H1 (cell line): ENCODE results near the gene RELT.

ENCODE experiments used
- BCL11A ChIP-seq, 2 experiments: IDR thresholded peaks; one replicate each; pipeline ENCODE4 v1.6.1; 2011; ENCODE audit warnings: low read depth in 2 of 2, low read length in 2 of 2, mild to moderate bottlenecking in 2 of 2
- BRCA1 ChIP-seq: IDR thresholded peaks from 2 replicates; pipeline ENCODE4 v1.6.1; 2012; ENCODE audit warnings: low read depth, low read length, improper control_type of control experiment
- CREB1 ChIP-seq: IDR thresholded peaks from 2 replicates; pipeline ENCODE4 v1.6.1; 2012; ENCODE audit warnings: inconsistent platforms
- JUND ChIP-seq: IDR thresholded peaks from 2 replicates; pipeline ENCODE4 v1.6.1; 2011; ENCODE audit warnings: mild to moderate bottlenecking, improper control_type of control experiment, low read length
- POLR2A ChIP-seq, 2 experiments: IDR thresholded peaks; 1 replicate in 1 of 2; 2 replicates in 1 of 2; pipeline ENCODE4 v1.6.1; 2011; ENCODE audit warnings: low read depth in 2 of 2, low read length in 2 of 2, mild to moderate bottlenecking in 2 of 2; ENCODE audit errors: control extremely low read depth in 1 of 2
- POLR2AphosphoS5 ChIP-seq: IDR thresholded peaks from 2 replicates; pipeline ENCODE4 v1.6.1; 2011; ENCODE audit warnings: low read depth, low read length
- RAD21 ChIP-seq, 2 experiments: IDR thresholded peaks in 1 of 2; conservative IDR thresholded peaks in 1 of 2; 2 replicates each; pipeline ENCODE4 v1.6.1; 2011; ENCODE audit warnings: low read depth in 2 of 2, low read length in 2 of 2, improper control_type of control experiment in 1 of 2, inconsistent platforms in 1 of 2, mild to moderate bottlenecking in 1 of 2, moderate library complexity in 1 of 2
- RBBP5 ChIP-seq: IDR thresholded peaks from 2 replicates; pipeline ENCODE4 v1.7.1; 2012; ENCODE audit warnings: low read depth, mild to moderate bottlenecking, inconsistent platforms, low read length, moderate library complexity, borderline replicate concordance
- RXRA ChIP-seq: IDR thresholded peaks from 2 replicates; pipeline ENCODE4 v1.6.1; 2011; ENCODE audit warnings: low read depth, mild to moderate bottlenecking, low read length, moderate library complexity; ENCODE audit not compliant: insufficient read depth
- SIN3A ChIP-seq, 2 experiments: IDR thresholded peaks in 1 of 2; conservative IDR thresholded peaks in 1 of 2; 2 replicates each; pipeline ENCODE4 v1.6.1; 2011 to 2012; ENCODE audit warnings: low read length in 2 of 2, improper control_type of control experiment in 1 of 2, low read depth in 1 of 2, mild to moderate bottlenecking in 1 of 2
- SRF ChIP-seq: IDR thresholded peaks from 2 replicates; pipeline ENCODE4 v1.6.1; 2011; ENCODE audit warnings: mild to moderate bottlenecking, low read depth, low read length, moderate library complexity
- TF ChIP-seq, protein P1 (sequence below), 3 experiments: IDR thresholded peaks; 1 replicate in 2 of 3; 2 replicates in 1 of 3; pipeline versions ENCODE4 v1.5.1 to v1.6.1; 2011; ENCODE audit warnings: low read length in 3 of 3, mild to moderate bottlenecking in 3 of 3, inconsistent platforms in 2 of 3, low read depth in 1 of 3, moderate library complexity in 1 of 3; ENCODE audit not compliant: insufficient read depth in 1 of 3; ENCODE audit errors: control extremely low read depth in 1 of 3
- TF ChIP-seq, protein P2 (sequence below): IDR thresholded peaks from 2 replicates; pipeline ENCODE4 v1.6.1; 2012; ENCODE audit warnings: low read length, inconsistent platforms

DNA sequence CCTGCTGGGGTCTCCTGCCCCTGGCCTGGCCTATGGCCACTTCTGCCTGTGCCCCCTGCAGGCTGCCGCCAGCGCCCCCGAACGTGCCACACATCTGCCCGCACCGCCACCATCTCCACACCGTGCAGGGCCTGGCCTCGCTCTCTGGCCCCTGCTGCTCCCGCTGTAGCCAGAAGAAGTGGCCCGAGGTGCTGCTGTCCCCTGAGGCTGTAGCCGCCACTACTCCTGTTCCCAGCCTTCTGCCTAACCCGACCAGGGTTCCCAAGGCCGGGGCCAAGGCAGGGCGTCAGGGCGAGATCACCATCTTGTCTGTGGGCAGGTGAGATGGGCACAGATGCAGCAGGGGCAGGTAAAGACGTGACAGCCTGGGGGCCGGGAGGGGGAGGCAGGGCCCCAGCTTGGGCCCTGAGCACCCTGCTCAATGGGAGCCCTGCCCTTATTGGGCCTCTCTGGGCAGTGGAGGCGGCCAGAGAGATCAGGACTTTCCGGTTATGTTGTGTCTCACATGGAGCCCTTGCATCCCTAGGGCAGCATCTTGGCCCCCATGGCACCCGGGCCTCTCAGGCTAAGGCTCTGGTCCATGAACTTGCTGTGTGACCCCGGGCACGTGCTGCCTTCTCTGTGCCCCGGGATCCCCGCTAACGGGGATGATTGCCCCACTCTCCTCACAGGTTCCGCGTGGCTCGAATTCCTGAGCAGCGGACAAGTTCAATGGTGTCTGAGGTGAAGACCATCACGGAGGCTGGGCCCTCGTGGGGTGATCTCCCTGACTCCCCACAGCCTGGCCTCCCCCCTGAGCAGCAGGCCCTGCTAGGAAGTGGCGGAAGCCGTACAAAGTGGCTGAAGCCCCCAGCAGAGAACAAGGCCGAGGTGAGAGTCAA is 18.5 kb downstream of the RELT start:
- TF ChIP-seq SRF (no peak), BRCA1 (no peak), JUND (no peak), POLR2A (IDR thresholded peaks at IDR 0.05; ENCODE audit: control extremely low read depth in 1 of 2, low read depth in 2 of 2, low read length in 2 of 2) (no peak), BCL11A (IDR thresholded peaks at IDR 0.05; ENCODE audit: low read depth in 2 of 2, low read length in 2 of 2) (no peak), RAD21 (IDR thresholded peaks at IDR 0.05 in 1 of 2, conservative IDR thresholded peaks at IDR 0.05 in 1 of 2; ENCODE audit: low read depth in 2 of 2, low read length in 2 of 2) (no peak), POLR2AphosphoS5 (no peak), SIN3A (conservative IDR thresholded peaks at IDR 0.05 in 1 of 2, IDR thresholded peaks at IDR 0.05 in 1 of 2; ENCODE audit: low read depth in 1 of 2, low read length in 2 of 2) (no peak), RXRA (no peak), RBBP5 (no peak), CREB1 (no peak)
- TF ChIP-seq, protein P1, sequence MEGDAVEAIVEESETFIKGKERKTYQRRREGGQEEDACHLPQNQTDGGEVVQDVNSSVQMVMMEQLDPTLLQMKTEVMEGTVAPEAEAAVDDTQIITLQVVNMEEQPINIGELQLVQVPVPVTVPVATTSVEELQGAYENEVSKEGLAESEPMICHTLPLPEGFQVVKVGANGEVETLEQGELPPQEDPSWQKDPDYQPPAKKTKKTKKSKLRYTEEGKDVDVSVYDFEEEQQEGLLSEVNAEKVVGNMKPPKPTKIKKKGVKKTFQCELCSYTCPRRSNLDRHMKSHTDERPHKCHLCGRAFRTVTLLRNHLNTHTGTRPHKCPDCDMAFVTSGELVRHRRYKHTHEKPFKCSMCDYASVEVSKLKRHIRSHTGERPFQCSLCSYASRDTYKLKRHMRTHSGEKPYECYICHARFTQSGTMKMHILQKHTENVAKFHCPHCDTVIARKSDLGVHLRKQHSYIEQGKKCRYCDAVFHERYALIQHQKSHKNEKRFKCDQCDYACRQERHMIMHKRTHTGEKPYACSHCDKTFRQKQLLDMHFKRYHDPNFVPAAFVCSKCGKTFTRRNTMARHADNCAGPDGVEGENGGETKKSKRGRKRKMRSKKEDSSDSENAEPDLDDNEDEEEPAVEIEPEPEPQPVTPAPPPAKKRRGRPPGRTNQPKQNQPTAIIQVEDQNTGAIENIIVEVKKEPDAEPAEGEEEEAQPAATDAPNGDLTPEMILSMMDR (IDR thresholded peaks at IDR 0.05; ENCODE audit: control extremely low read depth in 1 of 3, insufficient read depth in 1 of 3, low read depth in 1 of 3, low read length in 3 of 3) = no peak
- TF ChIP-seq, protein P2, sequence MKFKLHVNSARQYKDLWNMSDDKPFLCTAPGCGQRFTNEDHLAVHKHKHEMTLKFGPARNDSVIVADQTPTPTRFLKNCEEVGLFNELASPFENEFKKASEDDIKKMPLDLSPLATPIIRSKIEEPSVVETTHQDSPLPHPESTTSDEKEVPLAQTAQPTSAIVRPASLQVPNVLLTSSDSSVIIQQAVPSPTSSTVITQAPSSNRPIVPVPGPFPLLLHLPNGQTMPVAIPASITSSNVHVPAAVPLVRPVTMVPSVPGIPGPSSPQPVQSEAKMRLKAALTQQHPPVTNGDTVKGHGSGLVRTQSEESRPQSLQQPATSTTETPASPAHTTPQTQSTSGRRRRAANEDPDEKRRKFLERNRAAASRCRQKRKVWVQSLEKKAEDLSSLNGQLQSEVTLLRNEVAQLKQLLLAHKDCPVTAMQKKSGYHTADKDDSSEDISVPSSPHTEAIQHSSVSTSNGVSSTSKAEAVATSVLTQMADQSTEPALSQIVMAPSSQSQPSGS = no peak
